Forelimb muscle (tissue), 1 donor: Measurements from ENCODE around the gene PPP1R3A. TPM values are rescaled to one million over a fixed set of nuclear protein-coding genes. Genes with fewer than 3 reads are reported as not detected.
A peak's percentile ranks its signal among the peaks of the same experiment; 100 is the strongest.
"Not testable (repeated sequence)": the region's sequence is repeated elsewhere in the genome, so short reads cannot be mapped to it uniquely, and the experiment has no call there.

ENCODE experiments used
- DNase-seq: peaks from one replicate; pipeline ENCODE4 v3.0.0-alpha.2; 2013; ENCODE audit warnings: low read depth
- polyA plus RNA-seq: library from polyadenylated mRNA; unstranded; fragments of 120-200 nt; gene quantifications from one replicate; pipeline ENCODE4 v1.2.1, GENCODE V29; 2013; ENCODE audit not compliant: insufficient read length

PPP1R3A gene, protein sequence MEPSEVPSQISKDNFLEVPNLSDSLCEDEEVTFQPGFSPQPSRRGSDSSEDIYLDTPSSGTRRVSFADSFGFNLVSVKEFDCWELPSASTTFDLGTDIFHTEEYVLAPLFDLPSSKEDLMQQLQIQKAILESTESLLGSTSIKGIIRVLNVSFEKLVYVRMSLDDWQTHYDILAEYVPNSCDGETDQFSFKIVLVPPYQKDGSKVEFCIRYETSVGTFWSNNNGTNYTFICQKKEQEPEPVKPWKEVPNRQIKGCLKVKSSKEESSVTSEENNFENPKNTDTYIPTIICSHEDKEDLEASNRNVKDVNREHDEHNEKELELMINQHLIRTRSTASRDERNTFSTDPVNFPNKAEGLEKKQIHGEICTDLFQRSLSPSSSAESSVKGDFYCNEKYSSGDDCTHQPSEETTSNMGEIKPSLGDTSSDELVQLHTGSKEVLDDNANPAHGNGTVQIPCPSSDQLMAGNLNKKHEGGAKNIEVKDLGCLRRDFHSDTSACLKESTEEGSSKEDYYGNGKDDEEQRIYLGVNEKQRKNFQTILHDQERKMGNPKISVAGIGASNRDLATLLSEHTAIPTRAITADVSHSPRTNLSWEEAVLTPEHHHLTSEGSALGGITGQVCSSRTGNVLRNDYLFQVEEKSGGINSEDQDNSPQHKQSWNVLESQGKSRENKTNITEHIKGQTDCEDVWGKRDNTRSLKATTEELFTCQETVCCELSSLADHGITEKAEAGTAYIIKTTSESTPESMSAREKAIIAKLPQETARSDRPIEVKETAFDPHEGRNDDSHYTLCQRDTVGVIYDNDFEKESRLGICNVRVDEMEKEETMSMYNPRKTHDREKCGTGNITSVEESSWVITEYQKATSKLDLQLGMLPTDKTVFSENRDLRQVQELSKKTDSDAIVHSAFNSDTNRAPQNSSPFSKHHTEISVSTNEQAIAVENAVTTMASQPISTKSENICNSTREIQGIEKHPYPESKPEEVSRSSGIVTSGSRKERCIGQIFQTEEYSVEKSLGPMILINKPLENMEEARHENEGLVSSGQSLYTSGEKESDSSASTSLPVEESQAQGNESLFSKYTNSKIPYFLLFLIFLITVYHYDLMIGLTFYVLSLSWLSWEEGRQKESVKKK
- 39.8 TPM for polyA plus RNA-seq

DNA sequence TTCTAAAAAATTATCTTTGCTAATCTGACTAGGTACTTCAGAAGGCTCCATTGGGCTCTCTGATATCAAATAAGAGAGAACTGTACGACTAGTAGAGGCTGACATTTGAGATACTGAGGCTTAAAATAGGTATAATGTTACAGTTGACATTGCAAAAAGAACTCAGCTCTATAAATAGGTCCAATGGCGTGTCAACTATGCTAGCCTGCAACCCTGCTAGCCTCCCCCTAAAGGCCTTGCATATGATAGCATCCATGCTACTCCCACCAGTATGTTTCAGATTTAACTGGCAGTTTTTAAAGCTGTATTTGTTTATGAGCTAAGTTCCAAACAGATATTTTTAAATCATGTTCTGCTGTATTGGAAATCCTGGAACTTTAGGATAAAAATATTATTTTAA is at the start of gene PPP1R3A:
Gene PPP1R3A, minus strand, starts transcription at position 64 of the 400 bp plus-strand sequence. Its CDS starts 13 bp downstream, at position 51.
- no peak for DNase-seq

DNA sequence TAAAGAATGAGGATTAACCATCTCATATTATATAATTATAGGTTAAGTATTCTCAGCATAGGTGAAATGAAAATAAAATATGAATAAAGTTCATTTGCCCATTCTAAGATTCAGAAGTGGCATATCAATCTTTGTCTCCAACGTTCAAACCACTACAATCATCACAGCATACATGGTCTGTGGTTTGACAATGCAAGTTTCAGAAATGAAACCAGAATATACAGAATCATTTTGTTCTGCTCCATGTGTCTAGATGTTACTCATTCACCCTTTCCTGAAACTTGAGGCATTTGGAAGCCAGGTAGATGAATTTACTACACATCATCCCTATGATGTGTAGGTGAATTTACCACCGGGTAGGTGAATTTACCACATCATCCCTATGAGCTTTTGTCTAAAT is 44.5 kb upstream of the PPP1R3A start:
- no peak for DNase-seq

DNA sequence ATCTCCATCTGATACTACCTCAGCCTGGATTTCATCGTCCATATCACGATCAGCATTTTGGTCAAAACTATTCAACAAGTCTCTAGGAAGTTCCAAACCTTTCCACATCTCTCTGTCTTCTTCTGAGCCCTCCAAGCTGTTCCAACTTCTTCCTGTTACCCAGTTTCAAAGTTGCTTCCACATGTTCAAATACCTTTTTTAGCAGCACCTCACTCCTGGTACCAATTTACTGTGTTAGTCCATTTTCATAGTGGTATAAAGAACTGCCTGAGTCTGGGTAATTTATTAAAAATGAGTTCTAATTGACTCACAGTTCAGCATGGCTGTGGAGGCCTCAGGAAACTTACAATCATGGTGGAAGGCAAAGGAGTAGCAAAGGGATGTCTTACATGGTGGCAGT is 41.1 kb upstream of the PPP1R3A start:
- DNase-seq, result no peak

DNA sequence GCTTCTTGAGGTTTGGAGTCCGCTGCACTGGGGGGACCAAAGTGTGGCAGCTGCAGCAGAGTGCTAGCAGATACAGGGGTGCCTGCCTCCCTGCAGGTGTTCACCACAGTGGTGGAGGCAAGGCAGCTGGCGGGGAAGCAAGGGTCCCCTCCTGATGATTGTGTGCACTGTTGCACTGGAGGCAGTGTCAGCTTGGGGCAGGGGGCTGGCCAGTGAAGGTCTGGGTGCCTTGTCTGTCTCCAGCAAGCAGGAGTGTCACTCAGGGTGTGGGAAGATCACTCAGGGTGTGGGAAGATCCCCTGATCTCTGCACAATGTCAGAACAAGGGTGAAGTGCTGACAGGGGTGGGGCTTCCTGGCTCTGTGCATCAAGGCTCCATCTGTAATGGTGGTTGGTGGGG is 36.3 kb upstream of the PPP1R3A start:
- DNase-seq, result no peak

DNA sequence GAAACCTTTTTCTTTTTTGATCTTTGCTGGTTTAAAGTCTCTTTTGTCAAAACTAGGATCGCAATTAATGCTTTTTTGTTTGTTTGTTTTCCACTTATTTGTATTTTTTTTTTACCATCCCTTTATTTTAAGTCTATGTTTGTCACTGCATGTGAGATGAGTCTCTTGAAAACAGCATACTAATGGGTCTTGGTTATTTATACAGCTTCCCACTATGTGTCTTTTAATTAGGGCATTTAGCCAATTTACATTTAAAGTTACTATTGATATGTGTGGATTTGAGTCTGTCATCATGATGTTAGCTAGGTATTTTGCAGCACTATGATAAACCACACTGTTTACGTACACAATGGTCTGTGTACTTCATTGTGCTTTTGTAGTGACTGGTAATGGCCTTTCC is 34.7 kb upstream of the PPP1R3A start:
- DNase-seq, result no peak

DNA sequence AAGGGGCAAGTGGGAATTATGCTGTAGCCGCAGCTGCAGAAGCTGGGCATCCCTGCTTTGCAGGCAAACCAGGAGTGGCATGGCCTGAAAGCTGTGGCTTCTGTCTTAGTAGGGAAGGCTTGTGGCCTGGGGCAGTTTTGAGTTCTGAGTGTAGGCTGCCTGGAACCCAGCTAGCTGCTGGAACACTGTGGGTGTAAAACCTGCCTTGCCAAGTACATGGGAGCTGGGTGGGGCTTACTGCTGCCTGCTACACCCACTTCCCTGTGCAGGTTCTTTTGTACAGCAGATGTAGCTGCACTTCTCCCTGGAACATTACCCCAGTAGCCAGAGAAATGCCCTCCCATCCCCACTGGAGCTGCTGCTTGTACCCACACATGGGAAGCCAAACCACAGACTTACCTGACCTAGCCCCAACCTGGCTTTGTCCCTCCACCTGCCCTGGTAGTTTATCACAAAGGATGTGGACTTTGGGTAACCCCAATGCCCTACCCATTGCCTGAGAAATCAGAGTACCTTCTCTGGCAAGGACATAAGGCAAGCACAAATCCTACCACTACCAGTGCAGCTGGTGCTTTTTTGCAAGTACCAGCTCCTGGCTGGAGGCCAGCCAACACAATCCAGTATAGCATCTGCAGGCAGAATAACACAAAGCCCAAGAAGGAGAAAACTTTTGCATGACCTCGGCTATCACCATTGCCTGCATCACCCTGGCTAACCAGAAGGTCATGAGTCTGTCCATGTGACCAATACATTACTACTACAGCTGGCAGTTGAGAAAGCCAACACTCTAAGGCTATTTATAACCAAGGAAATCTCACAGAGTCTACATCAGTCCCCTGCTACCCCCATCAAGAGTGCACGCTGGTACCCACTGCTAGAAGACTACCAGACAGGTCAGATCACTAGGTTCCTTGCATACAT is 26.5 kb upstream of the PPP1R3A start:
- no peak for DNase-seq

DNA sequence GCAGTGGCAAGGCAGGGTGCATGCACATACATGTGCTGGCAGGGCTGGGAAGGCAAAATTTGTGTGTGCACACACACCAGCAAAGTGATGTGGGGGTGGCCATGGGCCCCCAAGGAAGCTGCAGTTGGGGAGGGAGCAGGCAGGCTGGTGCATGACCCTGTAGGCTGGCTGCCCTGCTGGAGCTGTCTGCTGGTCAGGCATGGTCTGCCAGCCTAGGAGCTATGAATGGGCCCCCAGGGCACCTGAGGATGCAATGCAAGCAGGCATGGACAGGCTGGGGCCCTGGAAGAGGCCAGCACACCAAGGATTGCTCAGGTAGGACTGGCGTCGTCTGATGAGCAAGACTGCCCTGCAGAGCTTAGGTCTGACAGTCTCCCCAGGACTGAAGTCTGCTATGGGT is 18.2 kb upstream of the PPP1R3A start:
- DNase-seq, result no peak

DNA sequence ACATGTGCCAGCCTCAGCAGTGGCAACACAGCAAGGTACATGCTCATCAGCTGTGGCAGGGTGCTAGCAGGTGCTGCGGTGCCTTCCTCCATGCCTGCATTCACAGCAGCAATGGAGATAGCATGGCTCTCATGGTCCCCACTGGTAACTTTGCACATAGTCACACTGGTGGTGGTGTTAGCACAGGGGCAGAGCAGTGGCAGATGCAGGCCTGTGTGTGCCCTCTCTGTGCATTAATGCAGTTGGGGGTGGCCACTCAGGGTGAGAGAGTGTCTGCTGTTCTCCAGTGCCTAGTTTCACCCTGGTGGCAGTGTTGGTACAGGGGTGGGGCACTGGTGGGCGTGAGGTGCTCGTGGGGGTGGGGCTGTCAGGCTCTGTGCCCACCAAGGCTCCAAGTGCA is 17.7 kb upstream of the PPP1R3A start:
- no peak for DNase-seq

DNA sequence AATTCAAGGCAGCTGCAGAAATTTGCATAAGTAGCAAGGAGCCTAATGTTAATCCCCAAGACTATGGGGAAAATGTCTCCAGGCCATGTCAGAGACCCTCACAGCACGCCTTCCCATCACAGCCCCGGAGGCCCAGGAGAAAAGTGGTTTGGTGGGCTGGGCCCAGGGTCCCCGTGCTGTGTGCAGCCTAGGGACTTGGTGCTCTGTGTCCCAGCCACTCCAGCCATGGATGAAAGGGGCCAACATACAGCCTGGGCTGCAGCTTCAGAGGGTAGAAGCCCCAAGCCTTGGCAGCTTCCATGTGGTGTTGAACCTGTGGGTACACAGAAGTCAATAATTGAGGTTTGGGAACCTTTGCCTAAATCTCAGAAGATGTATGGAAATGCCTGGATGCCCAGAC is 10.6 kb upstream of the PPP1R3A start:
- not testable (repeated sequence) for DNase-seq

DNA sequence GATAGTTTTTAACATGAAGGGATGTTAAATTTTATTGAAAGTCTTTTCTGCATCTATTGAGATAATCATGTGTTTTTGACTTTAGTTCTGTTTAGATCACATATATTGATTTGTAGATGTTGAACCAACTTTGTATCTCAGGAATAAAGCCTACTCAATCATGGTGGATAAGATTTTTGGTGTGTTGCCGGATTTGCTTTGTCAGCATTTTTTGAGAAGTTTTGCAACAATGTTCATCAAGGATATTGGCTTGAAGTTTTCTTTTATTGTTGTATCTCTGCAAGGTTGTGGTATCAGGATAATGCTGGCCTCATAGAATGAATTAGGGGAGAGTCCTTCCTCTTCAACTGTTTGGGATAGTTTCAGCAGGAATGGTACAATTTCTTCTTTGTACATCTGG is 9.3 kb upstream of the PPP1R3A start:
- DNase-seq, result no peak

DNA sequence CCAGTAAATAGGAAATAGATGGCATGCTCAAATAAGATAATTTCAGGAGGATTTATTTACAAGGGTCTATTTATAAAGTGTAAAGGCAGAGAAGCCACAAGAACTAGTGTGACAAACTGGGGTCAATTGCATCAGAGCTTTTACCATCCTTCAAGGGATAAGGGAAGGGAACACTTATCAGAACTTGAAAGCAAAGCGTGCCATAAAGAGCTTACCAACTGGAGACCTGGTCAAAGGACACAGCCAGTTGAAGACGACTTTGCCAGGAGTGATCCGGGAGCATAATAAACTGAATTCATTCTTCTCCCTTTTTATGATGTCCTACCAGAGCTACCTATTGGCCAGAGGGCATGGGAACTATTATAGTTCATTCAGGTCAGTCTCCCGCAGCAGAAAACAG is 3.2 kb upstream of the PPP1R3A start:
- DNase-seq, result no peak

DNA sequence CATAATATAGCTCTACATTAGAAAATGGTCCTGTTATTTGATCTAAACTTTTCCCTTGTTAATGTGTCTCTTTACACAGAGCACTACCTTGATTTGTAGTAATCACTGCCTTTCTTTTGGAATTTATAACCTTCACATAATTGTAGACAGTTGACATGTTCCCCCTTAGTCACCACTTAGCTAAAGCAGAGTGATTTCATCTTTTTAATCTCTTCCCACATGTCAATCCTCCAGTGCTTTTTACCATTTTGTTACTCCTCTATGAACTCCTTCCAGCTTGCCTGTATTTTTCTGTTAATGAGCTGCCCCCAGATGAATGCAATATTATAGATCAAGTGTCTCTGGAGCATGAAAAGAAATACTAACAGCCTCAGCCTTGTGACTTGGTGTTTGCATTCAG is 2.6 kb upstream of the PPP1R3A start:
- DNase-seq, result no peak

DNA sequence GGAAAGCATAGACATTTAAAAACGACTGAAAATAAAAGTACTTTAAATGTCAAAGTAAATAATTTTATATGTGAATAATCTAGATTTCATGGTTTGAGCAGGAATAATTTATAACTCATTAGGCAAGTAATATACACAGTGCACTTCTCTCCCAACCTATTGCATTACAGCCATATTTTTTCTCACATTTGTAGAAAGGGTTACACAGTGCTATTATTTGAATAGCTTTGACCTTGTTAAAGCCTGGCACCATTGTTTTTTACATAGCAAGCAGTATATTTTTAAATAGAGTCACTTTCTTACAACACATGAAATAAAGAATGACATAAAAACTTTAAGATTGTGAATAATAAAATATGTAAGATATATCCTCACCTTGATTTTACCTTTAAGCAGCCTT is 969 bp downstream of the PPP1R3A start:
- DNase-seq, result no peak

DNA sequence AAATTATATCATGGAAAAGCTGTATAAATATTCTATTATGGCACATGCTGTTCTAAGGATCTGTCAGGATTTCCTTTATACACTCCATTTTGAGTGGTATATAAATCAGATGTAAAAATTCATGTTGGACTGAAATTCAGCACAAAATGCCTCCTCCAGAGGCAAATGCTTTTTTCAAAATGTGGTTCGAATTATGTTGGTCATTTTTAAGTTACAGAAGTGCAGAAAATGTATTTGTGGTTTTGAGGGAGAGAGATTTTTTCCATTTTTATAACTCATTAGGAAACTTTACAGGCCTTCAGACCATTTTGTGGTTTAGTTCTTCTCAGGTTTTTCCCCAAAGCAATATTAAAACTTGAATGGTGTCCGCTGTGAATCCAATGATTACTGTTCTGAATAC is 2.9 kb downstream of the PPP1R3A start:
- peak; percentile 6 for DNase-seq

DNA sequence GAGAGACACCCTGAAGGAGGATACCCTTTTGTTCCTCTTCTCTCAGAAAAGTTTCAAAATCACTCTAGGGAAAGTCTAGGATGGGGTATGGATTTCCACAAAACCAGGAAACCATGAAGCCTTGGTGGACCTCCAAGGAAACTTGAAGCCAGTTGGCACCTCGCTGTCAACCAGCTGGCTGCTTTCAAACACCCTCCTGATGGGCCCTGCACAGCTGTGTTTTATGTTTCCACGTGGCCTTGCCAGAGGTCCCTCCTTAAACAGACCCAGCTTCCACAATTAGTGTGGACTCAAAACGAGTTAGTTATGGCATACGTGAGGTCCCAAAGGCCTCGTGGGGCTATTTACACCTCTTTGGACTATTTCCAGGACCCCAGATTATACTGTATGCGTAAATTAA is 5.9 kb downstream of the PPP1R3A start:
- no peak for DNase-seq

DNA sequence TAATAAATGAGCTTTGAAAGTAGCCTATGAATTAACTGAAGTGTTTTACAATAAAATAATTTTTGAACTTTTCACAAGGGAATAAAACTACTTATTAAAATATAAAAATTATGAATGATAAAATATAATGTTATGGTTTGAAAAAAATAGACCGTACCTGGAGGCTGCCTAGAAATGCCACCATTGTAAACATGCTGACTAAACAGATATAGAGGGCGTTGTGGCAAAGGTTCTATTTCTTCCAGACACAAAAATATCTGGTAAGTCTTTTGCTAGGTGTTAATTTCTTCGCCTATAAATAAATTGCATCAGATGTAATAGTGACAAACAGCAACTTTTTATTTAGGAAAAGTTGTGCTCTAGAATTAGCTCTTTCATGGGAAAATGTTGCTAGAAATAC is 11.2 kb downstream of the PPP1R3A start:
- DNase-seq, result no peak

DNA sequence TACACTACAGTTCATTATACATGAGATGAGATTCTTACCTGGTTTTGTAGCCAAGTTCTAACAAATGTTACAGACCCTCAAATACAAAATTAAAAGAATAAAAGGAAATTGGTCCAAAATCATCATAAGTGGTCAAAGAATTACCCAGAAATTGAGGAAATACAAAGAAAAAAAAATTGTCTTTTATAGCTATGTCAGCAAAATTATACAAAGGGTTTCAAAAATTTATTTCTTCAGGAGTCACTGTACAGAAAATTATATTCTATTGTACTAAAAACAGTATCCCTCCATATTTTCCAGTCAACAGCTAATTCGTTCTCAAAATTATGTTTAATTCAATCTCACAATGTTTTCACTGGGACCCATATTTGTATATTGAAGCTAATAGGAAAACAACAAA is 14.3 kb downstream of the PPP1R3A start:
- DNase-seq, result no peak

DNA sequence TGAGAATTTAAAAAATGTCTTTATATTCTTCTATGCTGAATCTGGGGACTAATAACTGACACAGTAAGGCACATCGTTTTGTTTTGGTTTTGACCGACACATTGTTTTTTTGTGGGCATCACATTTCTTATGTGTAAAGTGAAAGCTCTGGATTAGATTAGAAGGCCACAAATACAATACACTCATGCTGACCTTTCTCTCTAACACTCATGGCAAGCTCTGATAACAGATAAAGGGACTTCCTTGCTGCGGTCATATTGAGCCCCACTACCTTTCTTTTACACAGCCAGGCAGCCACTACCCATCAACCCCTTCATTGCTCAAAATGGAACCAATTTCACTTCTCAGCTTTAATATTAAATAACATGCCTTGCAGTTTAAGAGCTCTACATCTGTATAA is 26.0 kb downstream of the PPP1R3A start:
- no peak for DNase-seq

DNA sequence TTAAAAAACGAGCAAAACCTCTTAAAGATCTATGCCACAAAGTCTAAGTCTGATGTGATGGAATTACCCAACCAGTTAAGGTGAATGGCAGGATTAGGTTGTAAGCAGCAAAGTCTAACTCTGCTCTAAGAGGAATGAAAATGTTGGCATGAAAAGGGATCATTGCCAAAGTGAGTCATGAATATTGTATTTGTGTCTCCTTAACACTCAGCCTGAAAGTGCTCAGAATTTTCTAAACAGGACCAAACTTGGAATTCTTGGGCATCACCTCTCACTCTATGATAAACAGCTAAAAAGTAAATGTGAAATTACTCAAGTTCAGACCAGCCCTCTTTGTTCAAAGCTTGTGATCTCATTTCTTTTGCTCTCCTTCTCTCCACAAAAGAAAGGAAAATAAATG is 27.0 kb downstream of the PPP1R3A start:
- DNase-seq, result no peak

DNA sequence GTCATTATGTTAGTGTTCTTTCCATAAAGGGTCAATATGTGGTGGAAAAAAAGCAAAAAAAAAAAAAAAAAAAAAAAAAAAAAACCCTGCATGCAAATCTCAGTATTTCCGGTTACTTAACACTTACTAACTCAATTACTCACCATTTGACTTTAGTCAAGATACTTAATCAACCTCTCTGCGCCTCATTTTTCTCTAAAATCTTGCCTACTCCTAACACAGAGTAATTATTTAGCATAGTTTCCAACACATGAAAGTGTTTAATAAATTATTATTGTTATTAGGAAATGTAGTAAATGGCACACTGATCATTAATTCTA is 27.8 kb downstream of the PPP1R3A start:
- DNase-seq, result no peak

DNA sequence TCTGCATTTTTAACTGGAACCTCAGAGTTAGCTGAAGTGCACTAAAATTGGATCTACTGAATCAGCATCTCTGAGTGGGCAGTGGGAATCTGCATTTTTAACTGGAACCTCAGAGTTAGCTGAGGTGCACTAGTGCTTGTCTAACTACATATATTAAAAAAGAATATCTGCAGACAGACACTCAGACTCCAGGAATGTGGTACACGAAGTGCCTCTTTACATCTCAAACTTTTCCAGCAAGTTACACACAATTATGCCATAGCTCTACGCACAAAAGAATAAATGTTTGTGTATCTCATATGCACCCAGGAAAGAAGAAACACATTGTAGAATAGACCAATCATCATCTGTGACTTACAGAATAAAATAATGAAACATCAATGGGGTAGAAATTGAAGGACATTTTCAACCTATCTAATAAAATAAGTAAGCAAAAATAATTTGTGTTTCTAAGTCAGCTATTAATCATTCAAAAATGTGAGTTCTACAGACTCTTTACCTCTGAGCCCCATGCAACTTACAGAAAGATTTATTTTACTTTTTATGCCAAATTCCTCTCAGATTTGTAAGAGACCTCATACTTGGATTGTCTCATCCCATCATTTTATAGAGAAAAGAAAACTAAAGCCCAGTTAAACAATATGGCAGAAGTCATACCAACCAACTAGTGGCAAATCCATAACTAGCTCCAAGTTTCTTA is 28.3 kb downstream of the PPP1R3A start:
- no peak for DNase-seq
